Measurements from ENCODE around the gene BRF1.
"Not testable (repeated sequence)": the region's sequence is repeated elsewhere in the genome, so short reads cannot be mapped to it uniquely, and the experiment has no call there.

DNA sequence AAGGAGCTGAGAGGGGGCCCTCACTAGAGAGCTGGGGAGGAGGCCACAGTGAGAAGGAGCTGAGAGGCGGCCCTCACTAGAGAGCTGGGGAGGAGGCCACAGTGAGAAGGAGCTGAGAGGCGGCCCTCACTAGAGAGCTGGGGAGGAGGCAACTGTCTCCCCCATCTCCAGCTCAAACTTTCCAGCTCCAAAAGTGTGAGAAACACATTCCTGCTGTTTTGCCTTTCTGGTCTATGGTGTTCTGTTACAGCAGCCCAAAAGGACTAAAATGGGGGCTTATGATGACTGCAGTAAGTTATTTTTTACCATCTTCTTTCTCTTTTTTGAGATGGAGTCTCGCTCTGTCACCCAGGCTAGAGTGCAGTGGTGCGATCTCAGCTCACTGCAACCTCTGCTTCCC lies 23.4 kb downstream of the BRF1 start:
- not testable (repeated sequence) for TF ChIP-seq EZH2, EZH2phosphoT487 (IDR thresholded peaks at IDR 0.05)
- TF ChIP-seq, protein P1, sequence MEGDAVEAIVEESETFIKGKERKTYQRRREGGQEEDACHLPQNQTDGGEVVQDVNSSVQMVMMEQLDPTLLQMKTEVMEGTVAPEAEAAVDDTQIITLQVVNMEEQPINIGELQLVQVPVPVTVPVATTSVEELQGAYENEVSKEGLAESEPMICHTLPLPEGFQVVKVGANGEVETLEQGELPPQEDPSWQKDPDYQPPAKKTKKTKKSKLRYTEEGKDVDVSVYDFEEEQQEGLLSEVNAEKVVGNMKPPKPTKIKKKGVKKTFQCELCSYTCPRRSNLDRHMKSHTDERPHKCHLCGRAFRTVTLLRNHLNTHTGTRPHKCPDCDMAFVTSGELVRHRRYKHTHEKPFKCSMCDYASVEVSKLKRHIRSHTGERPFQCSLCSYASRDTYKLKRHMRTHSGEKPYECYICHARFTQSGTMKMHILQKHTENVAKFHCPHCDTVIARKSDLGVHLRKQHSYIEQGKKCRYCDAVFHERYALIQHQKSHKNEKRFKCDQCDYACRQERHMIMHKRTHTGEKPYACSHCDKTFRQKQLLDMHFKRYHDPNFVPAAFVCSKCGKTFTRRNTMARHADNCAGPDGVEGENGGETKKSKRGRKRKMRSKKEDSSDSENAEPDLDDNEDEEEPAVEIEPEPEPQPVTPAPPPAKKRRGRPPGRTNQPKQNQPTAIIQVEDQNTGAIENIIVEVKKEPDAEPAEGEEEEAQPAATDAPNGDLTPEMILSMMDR (IDR thresholded peaks at IDR 0.05): not testable (repeated sequence)
